ENCODE measurements around the gene SSC5D.
A peak's percentile ranks its signal among the peaks of the same experiment; 100 is the strongest.
"Not testable (repeated sequence)": the region's sequence is repeated elsewhere in the genome, so short reads cannot be mapped to it uniquely, and the experiment has no call there.

SSC5D gene

DNA sequence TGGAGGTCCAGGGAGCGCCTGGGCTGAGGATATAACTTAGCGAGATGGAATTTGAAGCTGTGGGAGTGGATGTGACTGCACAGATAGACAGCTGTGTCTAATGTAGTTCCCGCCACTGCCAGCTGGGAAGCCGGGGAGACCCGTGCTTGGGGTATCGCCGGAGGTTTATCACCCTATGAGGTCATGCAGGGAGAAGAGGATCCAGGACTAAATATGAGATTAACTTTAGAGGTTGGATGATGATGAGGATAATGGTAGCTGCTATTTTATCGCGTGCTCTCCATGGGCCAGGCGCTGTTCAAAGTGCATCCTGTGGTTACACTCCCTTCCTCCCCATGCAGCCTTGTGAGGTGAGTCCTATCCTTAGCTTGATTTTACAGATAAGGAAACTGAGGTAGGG is 19.9 kb downstream of the SSC5D start:
- no peak for DNase-seq

DNA sequence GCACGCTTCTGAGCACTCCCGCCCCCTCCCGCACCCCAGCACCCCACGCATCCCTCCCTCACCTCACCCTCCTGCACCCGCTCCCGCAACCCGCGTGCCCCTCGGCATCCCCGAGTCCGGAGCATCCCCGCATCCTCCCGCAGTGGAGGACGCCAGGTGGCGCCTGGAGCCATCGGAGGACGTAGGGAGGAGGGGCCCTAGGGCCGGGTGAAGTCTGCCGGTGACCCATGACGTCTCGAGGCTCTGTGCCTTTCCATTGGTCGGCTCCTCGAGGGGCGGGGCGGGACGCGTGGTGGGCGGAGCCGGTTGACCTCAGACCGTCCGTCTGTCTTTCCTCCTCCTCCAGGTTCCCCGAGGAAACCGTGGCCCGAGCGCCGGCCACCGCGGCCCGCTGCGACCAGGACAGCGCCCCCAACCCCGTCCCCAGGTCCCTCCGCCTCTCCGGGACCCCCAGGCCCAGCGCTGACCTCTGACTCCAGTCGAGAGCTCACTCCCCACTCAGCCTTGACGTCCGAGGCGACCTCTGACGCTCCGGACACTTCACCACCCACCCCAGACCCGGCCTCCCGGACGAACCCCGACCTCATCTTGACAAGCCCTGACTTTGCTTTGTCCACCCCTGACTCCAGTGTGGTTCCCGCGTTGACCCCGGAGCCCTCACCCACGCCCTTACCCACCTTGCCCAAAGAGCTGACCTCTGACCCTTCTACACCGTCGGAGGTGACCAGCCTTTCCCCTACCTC is 28.8 kb downstream of the SSC5D start:
- peak; percentile 90 for DNase-seq

DNA sequence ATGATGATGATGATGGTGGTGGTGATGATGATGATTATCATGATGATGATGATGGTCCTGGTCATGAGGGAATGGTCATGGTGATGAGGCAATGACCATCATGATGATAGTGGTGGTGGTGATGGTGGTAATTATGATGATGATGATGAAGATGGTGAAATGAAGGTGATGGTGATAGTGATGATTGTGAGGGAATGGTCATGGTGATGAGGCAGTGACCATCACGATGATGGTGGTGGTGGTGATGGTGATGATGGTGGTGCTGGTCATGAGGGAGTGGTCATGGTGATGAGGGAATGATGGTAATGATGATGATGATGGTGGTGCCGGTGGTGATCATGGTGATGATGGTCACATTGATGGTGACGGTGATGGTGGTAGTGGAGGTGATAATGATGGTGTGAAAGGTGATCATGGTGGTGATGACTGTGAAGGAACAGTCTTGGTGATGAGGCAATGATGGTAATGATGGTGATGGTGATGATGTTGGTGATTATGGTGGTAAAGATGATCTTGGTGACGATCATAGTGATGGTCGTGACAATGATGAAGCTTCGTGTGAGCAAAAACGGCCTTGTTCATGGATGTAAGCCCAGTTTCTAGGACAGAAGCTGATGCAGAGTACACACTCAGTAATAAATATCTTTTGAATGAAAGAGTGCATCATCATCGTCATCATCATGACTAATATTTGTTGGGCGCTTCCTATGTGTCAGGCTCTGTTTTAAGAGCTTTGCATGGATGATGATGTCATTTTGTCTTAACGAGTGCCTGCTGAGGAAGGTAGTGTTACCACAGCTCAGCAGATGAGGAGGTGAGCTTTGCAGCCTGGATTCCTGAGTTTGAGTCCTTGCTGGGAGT is 31.4 kb downstream of the SSC5D start:
- peak; percentile 82 for DNase-seq

GRCh38 chr19:55520691-55521292 is 32.6 kb downstream of the SSC5D start:
- no peak for DNase-seq

DNA sequence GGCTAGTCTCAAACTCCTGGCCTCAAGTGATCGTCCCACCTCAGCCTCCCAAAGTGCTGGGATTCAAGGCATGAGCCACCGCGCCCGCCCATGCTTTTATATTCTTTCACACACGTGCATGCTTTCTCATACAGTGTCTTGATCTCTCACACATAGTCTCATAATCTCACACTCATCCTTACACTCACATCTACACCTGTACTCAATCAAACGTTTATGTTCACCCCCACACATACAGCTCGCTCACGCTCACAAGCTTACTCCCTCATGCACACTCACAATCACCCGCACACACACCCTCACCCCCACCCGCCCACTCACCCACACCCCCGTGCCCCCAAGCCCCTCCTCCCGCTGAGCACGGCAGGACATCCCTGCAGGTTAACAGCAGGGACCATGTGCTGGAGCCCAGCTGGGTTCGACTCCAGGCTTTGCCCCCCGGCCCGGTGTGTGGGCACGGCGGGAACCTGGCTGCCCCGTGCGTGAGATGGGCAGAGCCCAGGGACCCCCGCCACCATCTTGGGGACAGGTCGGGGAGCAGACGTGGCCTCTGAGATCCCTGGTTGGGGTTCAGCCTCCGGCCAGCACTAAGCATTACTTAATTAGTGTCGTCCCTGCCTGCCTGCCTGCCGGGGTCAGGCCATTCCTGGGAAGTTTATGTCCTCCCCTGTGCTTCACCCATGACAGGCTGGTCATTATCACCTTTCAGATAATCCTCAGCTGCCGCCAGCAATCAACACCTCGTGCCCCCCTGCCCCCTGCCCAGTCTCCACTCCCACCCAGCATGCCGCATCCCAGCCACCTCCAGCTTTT is 37.3 kb downstream of the SSC5D start:
- DNase-seq, result no peak

DNA sequence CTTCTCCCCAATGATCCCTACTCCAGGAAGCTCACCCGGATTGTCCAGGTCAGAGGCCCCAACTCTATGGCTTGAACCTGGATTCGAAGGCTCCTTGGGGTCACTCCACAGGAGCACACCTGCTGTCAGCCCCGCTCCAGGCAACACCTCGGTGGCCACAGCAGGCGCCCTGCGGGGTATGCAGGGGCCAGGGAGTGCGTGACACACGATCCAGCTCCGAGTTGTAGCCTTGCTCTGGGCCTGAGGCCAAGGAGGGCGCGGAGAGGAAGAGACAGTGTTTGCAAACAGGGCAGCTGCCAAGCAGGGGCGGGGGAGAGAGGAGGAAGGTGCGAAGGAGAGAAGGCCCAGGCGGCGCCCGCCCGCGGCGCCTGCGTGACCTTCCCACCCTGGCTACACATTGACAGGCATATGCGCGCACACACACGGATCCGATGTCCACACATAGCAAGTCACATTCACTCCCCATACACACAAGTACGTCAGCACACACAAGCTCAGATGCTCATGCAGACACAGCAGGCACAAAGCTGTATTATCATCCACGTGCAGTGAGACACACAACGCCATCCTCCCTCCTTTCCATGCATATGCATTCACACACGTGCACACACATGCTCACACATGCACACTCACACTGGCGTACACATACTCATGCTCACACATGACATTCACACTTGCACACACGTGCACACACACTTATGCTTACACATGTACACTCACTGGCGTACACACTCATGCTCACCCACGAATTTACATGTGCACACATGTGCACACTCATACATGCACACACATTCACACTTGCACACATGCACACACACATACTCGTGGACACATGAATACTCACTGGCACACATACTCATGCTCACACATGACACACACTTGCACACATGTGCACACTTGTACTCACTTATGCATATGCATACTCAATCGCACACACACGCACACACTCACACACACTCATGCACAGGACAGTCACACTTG is 38.3 kb downstream of the SSC5D start:
- peak; percentile 50 for DNase-seq

GRCh38 chr19:55527197-55528029 is 39.2 kb downstream of the SSC5D start:
- DNase-seq, result no peak

DNA sequence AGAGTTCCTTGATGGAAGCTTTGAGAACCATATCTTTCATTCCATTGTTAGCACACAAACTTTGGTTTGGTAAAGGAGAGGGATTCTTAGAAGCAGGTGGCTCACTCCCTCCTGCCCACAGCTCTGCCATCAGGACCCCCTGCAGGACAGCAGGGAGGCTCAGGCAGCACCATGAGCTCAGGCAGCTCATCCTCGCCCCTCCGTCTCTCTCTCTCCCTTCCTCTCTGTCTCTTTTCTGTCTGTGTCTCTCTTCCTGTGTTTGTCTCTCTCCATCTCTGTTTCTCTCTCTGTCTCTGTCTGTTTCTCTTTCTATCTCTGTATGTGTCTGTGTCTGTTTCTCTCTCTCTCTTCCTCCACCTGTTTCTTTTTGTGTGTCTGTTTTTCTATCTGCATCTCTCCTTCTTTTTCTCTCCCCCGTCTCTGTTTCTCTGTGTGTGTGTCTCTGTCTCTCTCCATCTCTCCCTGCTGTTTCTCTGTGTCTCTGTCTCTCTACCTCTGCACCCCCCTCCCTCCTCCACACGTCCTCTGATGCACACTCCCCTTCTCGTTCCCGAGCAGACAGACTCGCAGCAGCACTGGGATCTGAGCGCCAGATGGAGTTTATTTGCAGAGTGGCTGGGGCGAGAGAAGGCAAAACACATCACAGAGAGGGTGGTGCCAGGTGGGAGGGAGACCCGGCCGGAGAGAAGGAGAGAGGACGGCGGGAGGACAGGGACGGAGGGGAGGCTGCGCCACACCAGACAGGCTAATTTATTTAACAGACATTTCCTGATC is 40.0 kb downstream of the SSC5D start:
- DNase-seq, result peak; percentile 28

DNA sequence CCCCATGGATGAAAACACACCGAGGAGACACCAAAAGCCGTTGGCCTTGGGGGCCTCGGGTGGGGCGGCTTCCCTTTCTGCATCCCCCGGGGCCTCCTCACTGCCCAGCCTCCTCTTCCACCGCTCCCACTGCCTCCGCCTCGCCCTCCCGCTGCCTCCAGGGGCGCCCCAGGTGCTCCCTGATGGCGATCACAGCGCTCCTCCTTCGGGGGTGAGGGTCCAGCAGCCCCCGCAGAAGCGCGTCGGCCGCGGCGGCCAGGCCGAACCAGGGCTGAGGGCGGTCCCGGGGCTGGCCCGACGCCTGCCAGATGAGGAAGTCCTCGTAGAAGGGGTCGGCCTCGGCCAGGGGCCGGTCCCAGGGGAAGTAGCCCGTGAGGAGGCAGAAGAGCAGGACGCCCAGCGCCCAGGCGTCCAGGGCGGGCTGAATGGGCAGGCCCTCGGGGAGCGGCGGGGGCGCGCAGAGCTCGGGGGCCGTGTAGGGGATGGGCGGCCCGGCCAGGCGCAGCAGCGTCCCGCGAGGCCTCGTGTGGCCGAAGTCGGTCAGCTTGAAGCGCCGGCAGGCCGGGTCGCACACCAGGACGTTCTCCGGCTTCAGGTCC is 41.5 kb downstream of the SSC5D start:
- no peak for DNase-seq

DNA sequence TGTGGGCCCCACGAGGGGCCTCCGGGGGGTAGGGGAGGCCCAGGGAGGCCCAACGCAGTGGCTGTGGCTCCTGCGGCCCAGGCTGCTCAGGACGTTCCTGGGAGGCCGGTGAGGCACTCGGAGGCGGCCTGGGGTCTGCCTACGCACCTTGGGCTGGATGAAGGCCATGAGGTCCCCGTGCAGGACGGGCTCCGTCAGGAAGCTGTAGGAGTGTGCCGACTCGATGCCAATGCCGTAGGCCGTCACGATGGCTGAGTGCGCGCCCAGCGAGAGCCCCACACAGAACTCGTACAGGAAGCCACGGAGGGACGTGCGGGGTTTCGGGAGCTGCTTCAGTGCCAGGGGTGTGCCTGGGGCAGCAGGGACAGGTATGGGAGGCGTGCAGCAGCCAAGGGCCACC is 42.8 kb downstream of the SSC5D start:
- DNase-seq, result no peak

- not testable (repeated sequence) for DNase-seq
Measured at GRCh38 chr19:55534280-55534679, 46.0 kb downstream of the SSC5D start.

GRCh38 chr19:55535173-55535964 is 47.1 kb downstream of the SSC5D start:
- DNase-seq, result no peak

DNA sequence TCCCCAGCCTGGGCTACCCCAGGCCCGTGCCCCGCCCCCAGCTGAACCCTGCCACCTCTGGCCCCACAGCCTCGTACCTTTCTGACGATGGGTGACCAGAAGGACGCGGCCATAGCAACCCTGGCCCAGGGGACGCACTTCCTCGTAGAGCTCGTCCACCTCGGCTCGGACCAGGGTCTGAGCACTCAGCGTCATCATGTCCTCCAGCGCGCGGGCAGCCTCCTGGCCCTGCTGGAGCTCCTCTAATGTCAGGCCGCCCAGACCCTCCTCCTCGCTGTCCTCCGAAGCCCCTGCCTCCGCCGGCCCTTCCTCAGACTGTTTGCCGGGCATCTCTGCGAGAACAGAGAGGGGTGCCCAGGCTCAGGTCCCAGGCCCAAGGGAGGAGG is 47.7 kb downstream of the SSC5D start:
- no peak for DNase-seq

GRCh38 chr19:55536366-55536765 is 48.1 kb downstream of the SSC5D start:
- no peak for DNase-seq

DNA sequence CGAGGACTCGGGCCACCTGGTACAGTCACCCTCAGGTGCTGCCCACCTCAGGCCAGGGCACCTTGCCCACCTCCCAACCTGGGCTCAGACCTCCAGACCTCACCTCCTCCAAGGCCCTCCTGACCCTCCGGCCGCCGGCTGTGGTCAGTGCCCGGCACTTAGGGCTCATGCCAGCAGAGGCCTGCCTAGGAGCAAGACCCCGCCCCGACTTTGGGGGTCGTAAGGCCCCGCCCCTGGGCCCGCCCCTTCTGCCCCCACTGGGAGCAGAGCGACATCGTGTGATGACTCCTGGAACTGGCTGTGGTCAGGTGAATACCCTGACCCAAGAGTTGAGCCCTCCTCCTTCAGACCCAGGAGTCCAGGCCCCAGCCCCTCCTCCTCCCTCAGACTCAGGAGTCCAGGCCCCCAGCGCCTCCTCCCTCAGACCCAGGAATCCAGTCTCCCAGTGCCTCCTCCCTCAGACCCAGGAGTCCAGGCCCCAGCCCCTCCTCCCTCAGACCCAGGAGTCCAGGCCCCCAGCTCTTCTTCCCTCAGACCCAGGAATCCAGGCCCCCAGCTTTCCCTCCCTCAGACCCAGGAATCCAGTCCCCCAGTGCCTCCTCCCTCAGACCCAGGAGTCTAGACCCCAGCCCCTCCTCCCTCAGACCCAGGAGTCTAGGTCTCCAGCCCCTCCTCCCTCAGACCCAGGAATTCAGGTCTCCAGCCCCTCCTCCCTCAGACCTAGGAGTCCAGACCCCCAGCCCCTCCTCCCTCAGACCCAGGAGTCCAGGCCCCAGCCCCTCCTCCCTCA is 48.9 kb downstream of the SSC5D start, which contains the start of gene SBK2:
Gene SBK2 (minus strand): TSS at position 183 of the 790 bp plus-strand sequence. CDS start 839 bp downstream, outside the sequence.
- DNase-seq, result peak; percentile 11

DNA sequence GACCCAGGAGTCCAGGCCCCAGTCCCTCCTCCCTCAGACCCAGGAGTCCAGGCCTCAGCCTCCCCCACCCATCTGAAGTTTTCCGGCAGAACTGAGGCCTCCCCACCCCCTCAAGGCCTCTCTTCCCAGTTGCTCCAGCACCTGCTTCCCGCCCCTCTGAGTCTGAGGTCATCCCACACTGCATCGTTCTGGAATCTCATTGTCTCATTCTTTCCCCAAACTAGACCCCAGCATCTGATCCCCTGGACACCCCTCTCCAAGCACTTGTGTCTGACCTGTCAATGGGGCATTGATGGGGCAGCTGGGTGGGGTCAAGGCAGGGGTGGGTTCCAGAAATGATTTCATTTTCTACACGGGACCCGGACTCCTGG is 49.5 kb downstream of the SSC5D start:
- peak; percentile 38 for DNase-seq

GRCh38 chr19:55538132-55538531 is 49.9 kb downstream of the SSC5D start:
- DNase-seq, result no peak

All from fibroblast of skin of right quadriceps (primary cell).